ENCODE data around the gene RAD17. TPM values are rescaled to one million over a fixed set of nuclear protein-coding genes. Genes with fewer than 3 reads are reported as not detected.

Gene RAD17
- total and polyA plus RNA-seq, 2 donors (not counting 3 experiments of a cell fraction or from before 2014, with no cell fraction given), result 10.1 to 18.4 TPM

GRCh38 chr5:69364414-69364813, 5.2 kb upstream of the RAD17 start:
- POLR2A ChIA-PET, result no interaction called here
- CTCF ChIA-PET, result no interaction called here
- Histone ChIP-seq H3K9me1 (replicated peaks; ENCODE audit: control insufficient read depth, extremely low read depth, insufficient read depth, low read length) (no peaks in the 10 kb centered on the region), H3K4me2 (ENCODE audit: insufficient read depth, low read length) (no peak overlapping the region), H3K9me3 (replicated peaks; ENCODE audit: control insufficient read depth, insufficient read depth, low read length) (no peaks in the 10 kb centered on the region), H3K9ac (replicated peaks; ENCODE audit: extremely low read depth, insufficient read depth, low read length) (no peak overlapping the region), H3K27me3 (ENCODE audit: control insufficient read depth in 2 of 2, insufficient read depth in 2 of 2, low read length in 2 of 2) (no peaks in the 10 kb centered on the region), H3K79me2 (ENCODE audit: control insufficient read depth, insufficient read depth, low read length) (peaks cover 66% of the 10 kb centered on the region), H3K27ac (ENCODE audit: insufficient read depth, low read depth, low read length) (no peak overlapping the region), H2AFZ (ENCODE audit: low read depth, low read length) (no peak overlapping the region), H4K20me1 (replicated peaks; ENCODE audit: control insufficient read depth, extremely low read depth, insufficient read depth, low read length) (peaks cover 2% of the 10 kb centered on the region), H3K4me1 (ENCODE audit: control insufficient read depth, extremely low read depth, insufficient read depth, low read length) (peaks cover 6% of the 10 kb centered on the region), H3K36me3 (ENCODE audit: control insufficient read depth in 2 of 2, extremely low read depth in 1 of 2, insufficient read depth in 2 of 2, low read length in 2 of 2) (peaks cover 8 to 9% of the 10 kb centered on the region in 2 experiments), H3K4me3 (replicated peaks in 1 of 3; ENCODE audit: insufficient read depth in 1 of 3, low read depth in 1 of 3, low read length in 3 of 3) (no peak overlapping the region)
- FAIRE-seq (peak; percentile 69), DNase-seq (ENCODE audit: low read depth, low spot score) (no peak)
- dilution Hi-C loops (cut with MboI; ENCODE audit: extremely low pct_ligation_motif_present, low sequenced_read_pairs) (no loop called here), intact Hi-C loops (cut with micrococcal nuclease) (no loop called here)
- no TSS peak for BruUV-seq (replicated peaks)
- no peak for TF ChIP-seq GATA2 (IDR thresholded peaks at IDR 0.05; ENCODE audit: insufficient read depth, insufficient read length, low read depth, low read length)
- TF ChIP-seq CTCF (IDR thresholded peaks at IDR 0.05; ENCODE audit: extremely low read depth in 1 of 2, insufficient read depth in 1 of 2, low read depth in 1 of 2, low read length in 2 of 2), result peak; percentile 10 to 24

- ChIA-PET CTCF (interaction anchor here (0.7 to 1.1 kb wide), 2 partner anchors 23 to 272 kb away, joined by 3 read pairs; no protein-coding TSS in a partner anchor), POLR2A (no interaction called here)
- peaks cover 66% of the 10 kb centered on the region for H3K79me2 ChIP-seq (ENCODE audit: control insufficient read depth, insufficient read depth, low read length)
- DNase-seq (ENCODE audit: low read depth, low spot score) (no peak), FAIRE-seq (no peak)
- no peak overlapping the region for H2AFZ ChIP-seq (ENCODE audit: low read depth, low read length)
- intact Hi-C loops (cut with micrococcal nuclease), result no loop called here
- peaks cover 2% of the 10 kb centered on the region for H4K20me1 ChIP-seq (replicated peaks; ENCODE audit: control insufficient read depth, extremely low read depth, insufficient read depth, low read length)
- dilution Hi-C loops (cut with MboI; ENCODE audit: extremely low pct_ligation_motif_present, low sequenced_read_pairs), result no loop called here
- peaks cover 8 to 9% of the 10 kb centered on the region in 2 experiments for H3K36me3 ChIP-seq (ENCODE audit: control insufficient read depth in 2 of 2, extremely low read depth in 1 of 2, insufficient read depth in 2 of 2, low read length in 2 of 2)
- no peak overlapping the region for H3K4me2 ChIP-seq (ENCODE audit: insufficient read depth, low read length)
- H3K27me3 ChIP-seq (ENCODE audit: control insufficient read depth in 2 of 2, insufficient read depth in 2 of 2, low read length in 2 of 2), result no peaks in the 10 kb centered on the region
- no peak overlapping the region for H3K27ac ChIP-seq (ENCODE audit: insufficient read depth, low read depth, low read length)
- no peak overlapping the region for H3K9ac ChIP-seq (replicated peaks; ENCODE audit: extremely low read depth, insufficient read depth, low read length)
- H3K9me1 ChIP-seq (replicated peaks; ENCODE audit: control insufficient read depth, extremely low read depth, insufficient read depth, low read length), result no peaks in the 10 kb centered on the region
- no TSS peak for BruUV-seq (replicated peaks)
- no peaks in the 10 kb centered on the region for H3K9me3 ChIP-seq (replicated peaks; ENCODE audit: control insufficient read depth, insufficient read depth, low read length)
- TF ChIP-seq POLR2A (IDR thresholded peaks at IDR 0.05; ENCODE audit: low read depth, low read length), result no peak
- TF ChIP-seq EZH2 (IDR thresholded peaks at IDR 0.05; ENCODE audit: borderline replicate concordance, low read depth, low read length, severe bottlenecking), result no peak
- no peak for TF ChIP-seq FOS (IDR thresholded peaks at IDR 0.05; ENCODE audit: borderline replicate concordance, insufficient read depth, low read length)
- TF ChIP-seq POLR2AphosphoS5 (IDR thresholded peaks at IDR 0.05; ENCODE audit: insufficient read depth, low read depth, low read length), result no peak
- no peak for TF ChIP-seq CTCF (IDR thresholded peaks at IDR 0.05; ENCODE audit: extremely low read depth in 1 of 2, insufficient read depth in 1 of 2, low read depth in 1 of 2, low read length in 2 of 2)
- no peak for TF ChIP-seq MYC (IDR thresholded peaks at IDR 0.05; ENCODE audit: low read depth, low read length)
- no peak for TF ChIP-seq MAX (IDR thresholded peaks at IDR 0.05; ENCODE audit: insufficient read depth, insufficient read length)
- no peak for TF ChIP-seq GATA2 (IDR thresholded peaks at IDR 0.05; ENCODE audit: insufficient read depth, insufficient read length, low read depth, low read length)
- TF ChIP-seq JUN (IDR thresholded peaks at IDR 0.05; ENCODE audit: borderline replicate concordance, insufficient read depth, insufficient read length, low read depth), result no peak
- H3K4me3 ChIP-seq (replicated peaks in 1 of 3; ENCODE audit: insufficient read depth in 1 of 3, low read depth in 1 of 3, low read length in 3 of 3), result no peak overlapping the region
- peaks cover 6% of the 10 kb centered on the region for H3K4me1 ChIP-seq (ENCODE audit: control insufficient read depth, extremely low read depth, insufficient read depth, low read length)
Observed at GRCh38 chr5:69364850-69365249, 4.8 kb upstream of the RAD17 start.

Measured in endothelial cell of umbilical vein (primary cell).